GM19324 (cell line): ENCODE measurements around the gene ABTB2.
"Not testable (repeated sequence)": the region's sequence is repeated elsewhere in the genome, so short reads cannot be mapped to it uniquely, and the experiment has no call there.

Experiments used
- ATAC-seq: cut with Tn5 transposase; IDR thresholded peaks from one replicate; pipeline ENCODE4 v1.9.1; 2021; ENCODE audit warnings: mild to moderate bottlenecking, moderate library complexity; ENCODE audit not compliant: unreplicated experiment, low FRiP score

The ABTB2 gene

GRCh38 chr11:34199525-34199924 lies 158.3 kb downstream of the ABTB2 start:
- ATAC-seq = no peak

GRCh38 chr11:34198523-34198922 lies 159.3 kb downstream of the ABTB2 start:
- no peak for ATAC-seq

- ATAC-seq = no peak
These were observed 160.6 kb downstream of the ABTB2 start for GRCh38 chr11:34197256-34197655.

GRCh38 chr11:34194576-34195335 lies 163.1 kb downstream of the ABTB2 start:
- ATAC-seq = no peak

DNA sequence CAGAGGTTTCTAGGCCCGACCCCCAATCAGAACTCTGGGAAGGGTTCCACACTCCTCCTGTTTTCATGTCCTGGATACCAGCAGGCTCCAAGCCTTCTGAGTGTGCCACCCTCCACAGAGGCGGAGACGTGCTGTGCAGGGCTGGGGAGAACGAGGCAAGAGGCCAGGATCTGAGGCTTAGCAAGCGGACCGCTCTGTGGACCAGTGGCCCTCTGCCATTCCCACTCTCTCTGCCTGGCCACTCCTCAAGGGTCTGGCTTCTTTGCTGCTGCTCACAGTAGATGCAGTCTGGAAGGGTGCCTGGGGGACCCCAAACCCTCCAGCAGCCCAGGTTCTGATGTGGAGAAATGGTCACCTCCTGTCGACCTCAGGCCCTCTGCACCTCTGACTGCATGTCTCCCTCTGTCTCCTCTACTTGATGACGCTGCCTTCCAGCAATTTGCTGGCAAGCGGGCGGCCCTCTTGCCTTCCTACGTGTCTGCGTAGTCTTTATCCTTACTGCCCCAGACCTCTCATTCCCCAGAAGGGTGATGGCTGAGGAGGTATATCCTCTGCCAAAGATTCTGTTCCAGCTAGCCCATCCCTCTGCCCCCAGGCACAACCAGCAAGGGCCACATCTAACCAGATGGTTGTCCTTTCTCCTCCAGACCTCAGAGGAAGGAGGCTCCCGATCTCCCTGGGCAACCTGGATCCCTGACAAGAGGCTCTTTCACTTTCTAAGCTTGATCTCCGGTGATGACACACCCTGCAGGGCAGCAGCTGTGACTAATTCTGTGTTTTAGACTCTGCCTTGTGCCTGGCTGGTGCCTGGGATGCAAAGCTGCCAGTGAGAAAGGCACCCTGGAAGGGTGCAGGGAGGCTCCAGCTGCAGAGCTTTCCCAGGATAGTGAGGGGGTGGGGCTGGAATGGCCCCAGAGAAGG lies 165.1 kb downstream of the ABTB2 start:
- no peak for ATAC-seq

DNA sequence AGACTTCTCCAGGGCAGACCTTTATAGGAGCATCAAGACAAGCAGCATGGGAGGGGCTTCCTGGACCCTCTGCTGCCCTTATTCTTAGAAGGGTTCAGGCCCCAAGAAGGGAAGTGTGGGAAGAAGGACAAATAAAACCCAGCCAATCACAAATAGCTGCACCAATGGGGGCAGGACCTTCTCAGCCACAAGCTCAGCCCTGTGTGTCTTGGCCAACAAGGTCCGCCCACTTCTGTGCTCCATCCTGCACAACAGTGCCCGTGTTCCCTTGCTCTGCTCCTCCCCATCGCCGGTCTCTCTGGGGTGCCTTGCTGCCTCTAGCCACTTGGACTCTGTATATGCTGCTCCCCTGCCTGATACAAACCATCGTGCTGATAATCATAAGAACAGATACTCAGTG lies 166.2 kb downstream of the ABTB2 start:
- ATAC-seq = no peak

DNA sequence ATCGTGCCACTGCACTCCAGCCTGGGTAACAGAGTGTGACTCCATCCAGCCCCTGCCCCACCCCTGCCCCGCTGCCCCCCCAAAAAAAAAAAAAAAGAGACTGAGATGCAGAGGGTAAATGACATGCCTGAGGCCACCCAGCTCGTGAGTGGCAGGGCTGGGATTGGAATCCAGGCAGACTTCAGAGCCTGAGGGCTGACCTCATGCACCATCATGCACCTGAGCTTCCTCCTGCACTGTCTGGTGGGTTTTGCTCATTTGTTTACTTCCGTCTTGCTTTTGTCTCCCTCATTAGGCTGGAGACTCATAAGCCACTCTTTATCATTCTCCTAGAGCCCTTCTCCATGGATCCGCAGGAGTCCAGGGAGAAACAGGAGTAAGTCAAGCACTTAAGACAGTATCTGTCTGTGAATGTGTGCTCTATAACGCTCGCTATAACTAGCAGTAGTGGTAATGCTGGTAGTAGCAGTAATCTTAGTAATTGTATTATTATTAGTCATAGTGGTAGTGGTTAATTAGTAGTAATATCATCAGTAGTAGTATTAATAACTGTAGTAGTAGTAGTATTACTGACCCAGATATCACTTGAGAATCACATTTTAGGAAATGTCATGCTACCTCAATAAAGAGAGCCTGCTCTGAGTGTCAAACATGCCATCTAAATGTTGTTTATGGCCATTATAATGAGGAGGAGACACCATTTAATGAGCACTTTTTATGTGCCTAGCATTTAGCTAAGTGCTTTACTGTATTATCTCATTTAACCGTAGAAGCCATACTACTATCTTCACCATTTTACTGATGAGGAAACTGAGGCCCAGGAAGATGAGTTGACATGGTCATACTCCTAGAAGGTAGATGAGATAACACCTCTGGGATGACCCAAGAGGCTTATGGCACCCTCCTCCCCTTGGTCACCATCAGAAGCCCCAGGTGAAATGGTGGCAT lies 167.3 kb downstream of the ABTB2 start:
- ATAC-seq = no peak

DNA sequence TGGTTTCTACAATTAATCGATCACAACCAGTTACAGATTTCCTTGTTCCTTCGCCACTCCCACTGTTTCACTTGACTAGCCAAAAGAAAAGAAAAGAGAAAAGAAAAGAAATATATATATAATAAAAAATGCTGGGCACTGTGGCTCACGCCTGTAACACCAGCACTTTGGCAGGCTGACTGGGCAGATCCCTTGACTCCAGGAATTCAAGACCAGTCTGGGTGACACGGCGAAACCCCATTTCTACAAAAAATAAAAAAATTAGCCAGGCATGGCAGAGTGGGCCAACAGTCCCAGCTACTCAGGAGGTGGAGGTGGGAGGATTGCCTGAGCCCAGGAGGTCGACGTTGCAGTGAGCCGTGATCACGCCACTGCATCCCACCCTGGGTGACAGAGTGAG lies 168.6 kb downstream of the ABTB2 start:
- ATAC-seq = no peak

DNA sequence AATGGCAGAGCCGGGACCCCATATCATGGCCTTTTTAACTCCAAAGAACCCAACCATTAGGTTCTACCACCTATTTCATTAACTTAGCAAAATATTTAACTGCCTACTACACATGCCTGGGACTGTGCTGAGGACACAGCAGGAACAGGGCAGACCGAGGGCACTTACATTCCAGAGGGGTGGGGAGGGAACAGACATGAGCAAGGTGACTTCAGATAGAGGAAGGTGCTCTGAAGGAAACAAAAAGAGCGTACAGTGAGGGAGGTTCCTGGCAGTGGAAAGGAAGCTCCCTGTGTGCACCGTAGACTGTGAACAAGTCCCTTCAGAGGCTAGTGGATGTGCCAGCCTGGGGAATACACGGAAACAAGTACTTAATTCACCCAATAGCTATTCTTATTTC lies 169.6 kb downstream of the ABTB2 start:
- ATAC-seq = no peak

DNA sequence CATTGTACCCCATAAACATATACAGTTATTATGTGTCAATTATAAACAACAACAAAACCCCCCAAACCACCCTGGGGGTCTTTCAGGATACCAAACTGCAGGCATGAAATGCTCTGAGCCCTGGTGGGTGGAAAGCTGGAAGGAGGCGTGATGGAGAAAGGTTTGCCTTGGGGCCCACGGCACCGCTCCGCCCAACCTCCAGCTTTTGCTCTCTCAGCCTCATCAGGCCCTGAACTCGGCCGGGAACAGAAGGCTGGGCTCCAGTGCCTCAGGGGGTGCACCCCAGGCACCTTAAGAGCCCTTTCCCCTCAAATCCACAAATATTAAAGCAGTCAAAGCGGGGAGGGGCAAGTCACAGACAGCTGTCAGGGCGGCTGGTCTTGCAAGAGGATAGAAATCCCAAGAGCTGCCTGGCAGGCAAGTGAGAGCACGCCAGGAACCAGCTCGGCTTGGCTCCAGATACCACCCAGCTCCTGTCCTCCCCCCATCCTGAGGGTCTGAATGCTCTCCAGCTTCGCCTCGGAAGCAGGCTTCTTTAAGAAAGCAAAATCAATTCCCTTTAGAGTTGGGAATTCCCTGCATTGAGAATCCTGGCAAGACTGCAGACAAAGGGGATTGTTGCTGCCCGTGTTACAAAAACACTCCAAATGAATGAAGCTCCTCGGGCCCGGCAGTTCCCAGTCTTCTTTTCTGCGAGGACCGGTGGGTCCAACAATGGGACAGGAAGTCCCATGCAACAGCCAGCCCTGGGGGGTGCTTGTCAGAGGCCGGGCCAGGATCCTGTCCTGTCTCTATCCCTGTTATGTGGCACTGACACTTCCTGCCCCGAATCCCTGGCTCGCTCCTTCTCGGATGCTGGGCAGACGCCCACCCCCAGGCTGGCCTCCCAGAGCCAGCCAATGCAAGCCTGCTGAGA lies 171.6 kb downstream of the ABTB2 start:
- no peak for ATAC-seq

DNA sequence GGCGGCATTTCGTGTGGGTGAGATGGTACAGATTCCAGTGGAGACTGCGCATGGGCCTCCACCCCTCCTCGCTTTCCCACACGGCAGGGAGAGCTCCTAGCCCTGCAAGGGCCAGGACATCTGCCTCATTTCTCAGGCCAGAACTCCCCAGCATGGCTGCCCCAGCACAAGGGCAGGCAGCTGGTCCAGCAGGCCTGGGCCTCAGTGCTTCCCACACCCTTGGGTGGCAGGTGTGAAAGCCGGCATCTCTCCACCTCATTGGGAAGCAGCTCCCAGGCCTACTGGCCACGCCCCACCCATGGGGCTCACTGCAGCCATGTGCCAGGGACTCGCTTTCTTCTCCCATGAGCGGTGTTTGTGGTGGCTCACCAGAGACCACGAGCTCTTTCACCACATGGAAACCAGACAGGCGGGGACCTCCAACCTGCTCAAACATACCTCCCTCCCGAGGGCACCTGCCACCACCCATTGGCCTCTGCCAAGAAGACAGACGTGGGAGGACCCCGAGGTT lies 173.2 kb downstream of the ABTB2 start:
- no peak for ATAC-seq

DNA sequence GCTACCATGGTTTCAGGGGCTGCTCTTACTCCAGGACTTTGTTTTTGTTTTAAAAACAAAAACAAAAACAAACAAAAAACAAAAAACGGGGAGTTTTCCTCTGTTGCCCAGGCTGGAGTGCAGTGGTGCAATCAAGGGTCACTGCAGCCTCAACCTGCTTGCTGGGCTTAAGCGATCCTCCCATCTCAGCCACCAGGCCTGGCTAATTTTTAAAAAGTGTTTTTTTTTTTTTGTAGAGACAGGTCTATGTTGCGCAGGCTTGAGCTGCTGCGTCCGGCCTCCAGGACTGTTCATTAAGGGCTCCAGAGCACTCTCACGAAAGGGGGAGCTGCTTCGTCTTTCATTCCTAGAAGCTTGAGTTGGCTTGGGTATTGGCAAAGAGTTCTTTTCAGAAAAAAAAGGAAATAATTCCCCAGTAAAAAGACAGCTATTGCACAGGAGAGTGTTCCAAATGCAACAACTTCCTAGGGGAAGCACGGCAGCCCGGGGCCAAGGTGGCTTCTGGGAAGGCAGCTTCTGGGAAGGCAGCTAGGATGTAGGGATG lies 173.9 kb downstream of the ABTB2 start:
- no peak for ATAC-seq

- ATAC-seq = no peak
These were observed 174.7 kb downstream of the ABTB2 start for GRCh38 chr11:34182921-34183685.

DNA sequence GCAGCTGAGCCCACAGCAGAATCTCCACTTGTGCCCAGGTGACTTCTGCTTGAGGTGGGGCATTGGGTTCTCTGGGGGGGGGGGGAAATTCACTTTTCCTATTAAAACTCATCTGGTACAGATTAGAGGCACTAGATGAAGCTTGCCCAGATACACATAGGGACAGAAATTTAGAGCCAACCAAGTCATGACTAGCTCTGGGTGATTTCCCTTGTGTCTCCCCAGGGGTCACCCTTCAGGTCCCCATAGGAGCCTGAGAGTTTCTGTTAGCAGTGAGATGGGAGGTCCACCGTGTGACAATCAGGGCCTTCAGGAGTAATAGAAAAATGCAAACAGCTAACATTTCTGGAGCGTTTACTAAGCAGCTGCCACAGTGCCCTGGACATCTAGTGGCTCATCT lies 175.4 kb downstream of the ABTB2 start:
- ATAC-seq = no peak

DNA sequence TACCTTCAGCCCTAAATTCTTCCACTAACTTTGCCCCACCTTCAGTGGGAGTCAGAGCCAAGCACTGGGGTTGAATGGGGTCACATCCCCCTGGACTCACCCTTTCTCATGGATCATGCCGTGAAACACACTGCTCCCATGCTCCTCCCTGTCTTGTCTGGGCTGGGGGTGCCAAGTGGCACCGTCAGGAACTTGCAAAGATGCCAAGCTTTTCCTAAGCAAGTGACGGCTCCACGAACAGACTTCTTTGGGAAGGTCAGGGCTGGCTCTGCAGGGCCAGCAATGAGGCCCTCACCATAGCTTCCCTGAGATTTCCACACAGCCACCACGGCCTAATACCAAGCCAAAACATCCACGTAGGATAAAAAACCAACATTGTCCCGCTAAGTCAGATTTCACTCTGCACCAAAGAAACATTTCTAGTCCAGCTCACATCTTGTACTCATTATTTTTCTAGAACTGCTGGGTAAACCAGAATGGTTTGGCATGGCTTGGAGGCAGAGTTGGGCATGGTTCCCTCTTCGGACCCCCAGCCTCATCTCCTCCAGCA lies 175.9 kb downstream of the ABTB2 start:
- ATAC-seq = no peak

DNA sequence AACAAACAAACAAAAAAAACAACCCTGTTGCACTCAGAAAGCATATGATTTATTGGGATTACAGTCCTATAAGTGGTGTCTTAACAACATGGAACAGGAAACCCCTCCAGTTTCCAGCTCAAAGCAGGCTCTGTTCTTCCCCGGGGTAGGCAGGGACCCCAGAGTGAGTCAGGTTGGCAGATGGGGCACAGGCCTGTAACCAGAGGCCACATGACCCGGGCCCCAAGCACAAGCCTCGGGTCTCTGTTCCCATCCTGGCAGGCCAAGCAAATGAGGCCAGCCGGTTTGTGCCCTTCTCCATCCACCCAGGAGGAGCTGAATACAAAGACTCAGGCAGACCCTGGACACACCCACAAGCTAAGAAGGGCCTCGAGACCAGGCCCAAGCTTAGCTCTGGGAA lies 176.6 kb downstream of the ABTB2 start:
- ATAC-seq = no peak

GRCh38 chr11:34180814-34181165 lies 177.0 kb downstream of the ABTB2 start:
- not testable (repeated sequence) for ATAC-seq
